Stimulated activated CD4-positive, alpha-beta T cell treated with anti-CD3 and anti-CD28 coated beads, Interleukin-4, amount 100 ng/mL, for 24 hours (primary cell): ENCODE measurements around the gene PNPLA2.

Experiments used
- DNase-seq: peaks from one replicate; pipeline ENCODE4 v3.0.0-alpha.2; 2020

PNPLA2 gene

GRCh38 chr11:819943-820649 lies 1.4 kb downstream of the PNPLA2 start:
- DNase-seq: peak; percentile 93

- DNase-seq: no peak
These were observed 2.2 kb downstream of the PNPLA2 start for GRCh38 chr11:820655-821511.

DNA sequence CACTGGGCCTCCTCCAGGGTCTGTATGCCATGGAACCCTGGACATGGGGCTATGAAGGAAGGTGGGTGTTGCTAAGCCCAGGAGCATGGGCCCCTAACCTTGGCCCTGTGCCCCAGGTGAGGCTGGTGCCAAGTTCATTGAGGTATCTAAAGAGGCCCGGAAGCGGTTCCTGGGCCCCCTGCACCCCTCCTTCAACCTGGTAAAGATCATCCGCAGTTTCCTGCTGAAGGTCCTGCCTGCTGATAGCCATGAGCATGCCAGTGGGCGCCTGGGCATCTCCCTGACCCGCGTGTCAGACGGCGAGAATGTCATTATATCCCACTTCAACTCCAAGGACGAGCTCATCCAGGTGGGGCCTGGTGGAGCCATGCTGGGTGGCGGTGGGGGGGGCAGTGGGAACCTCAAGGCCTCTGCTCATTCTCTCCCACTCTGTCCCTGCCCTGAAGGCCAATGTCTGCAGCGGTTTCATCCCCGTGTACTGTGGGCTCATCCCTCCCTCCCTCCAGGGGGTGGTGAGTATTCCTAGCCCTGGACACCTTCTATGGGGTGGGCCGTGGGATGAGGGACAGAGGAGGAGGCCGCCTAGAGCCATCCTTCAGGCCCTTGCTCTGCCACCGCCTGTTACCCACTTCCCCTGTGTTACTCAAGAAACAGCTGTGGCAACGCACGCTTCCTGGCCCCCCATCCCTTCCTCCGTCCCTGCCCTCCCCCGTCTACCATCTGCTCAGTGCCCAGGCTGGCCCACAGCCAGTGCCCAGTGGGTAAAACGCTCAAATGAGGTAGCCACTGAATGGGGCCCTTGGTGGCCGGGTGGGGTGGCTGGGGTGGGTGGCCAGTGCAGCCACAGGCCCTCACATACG lies 3.0 kb downstream of the PNPLA2 start:
- DNase-seq: no peak

DNA sequence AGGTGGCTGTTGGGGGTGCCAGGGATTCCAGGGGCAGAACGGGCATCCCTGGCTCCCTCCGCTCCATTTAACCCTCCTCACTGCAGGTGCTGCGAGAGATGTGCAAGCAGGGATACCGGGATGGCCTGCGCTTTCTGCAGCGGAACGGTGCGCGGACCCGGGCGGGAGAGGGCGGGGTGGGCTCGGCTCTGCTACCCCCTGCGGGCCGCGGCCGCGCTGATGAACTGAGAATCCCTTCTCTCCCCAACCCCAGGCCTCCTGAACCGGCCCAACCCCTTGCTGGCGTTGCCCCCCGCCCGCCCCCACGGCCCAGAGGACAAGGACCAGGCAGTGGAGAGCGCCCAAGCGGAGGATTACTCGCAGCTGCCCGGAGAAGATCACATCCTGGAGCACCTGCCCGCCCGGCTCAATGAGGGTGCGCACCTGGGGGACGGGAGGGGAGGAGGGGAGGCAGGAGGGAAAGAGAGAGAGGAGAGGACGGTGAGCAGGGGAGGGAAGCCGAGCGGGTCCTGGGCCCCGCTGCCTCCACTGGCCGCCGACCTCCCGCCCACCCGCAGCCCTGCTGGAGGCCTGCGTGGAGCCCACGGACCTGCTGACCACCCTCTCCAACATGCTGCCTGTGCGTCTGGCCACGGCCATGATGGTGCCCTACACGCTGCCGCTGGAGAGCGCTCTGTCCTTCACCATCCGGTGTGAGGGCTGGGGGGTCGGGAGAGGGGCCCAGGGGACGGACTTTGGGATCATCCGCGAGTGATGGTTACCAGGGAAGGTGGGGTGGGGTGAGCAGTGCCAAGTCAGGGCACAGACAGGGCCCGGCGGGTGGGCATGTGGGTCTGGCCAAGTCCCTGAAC lies 5.0 kb downstream of the PNPLA2 start:
- no peak for DNase-seq

GRCh38 chr11:824292-824880 lies 5.7 kb downstream of the PNPLA2 start:
- DNase-seq: no peak

- no peak for DNase-seq
These were observed 6.2 kb downstream of the PNPLA2 start for GRCh38 chr11:824942-825341.

- DNase-seq: no peak
These were observed 6.9 kb downstream of the PNPLA2 start for GRCh38 chr11:825366-826226.

GRCh38 chr11:826227-826621 lies 7.5 kb downstream of the PNPLA2 start:
- DNase-seq: no peak

DNA sequence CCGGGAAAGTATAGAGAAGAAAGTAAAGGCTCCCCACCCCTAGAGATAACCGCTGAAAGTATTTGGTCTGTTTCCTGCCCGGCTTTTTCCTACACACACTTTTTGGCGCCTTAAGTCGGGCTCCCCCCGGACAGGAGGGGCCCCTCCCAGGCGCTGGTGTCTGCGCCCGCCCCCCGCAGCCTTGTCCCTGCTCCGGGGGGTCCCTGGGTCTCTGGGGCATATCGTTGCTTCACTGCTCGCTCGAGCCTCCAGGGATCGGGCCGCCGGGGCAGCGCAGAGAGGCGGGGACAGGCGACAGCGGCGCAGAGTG lies 8.1 kb downstream of the PNPLA2 start:
- DNase-seq: no peak

- DNase-seq: no peak
These were observed 8.6 kb downstream of the PNPLA2 start for GRCh38 chr11:827146-827896.

- DNase-seq: no peak
These were observed 9.1 kb downstream of the PNPLA2 start, which contains the start of gene CRACR2B for GRCh38 chr11:827897-828192. CRACR2B (plus strand) TSS chr11:827919; CDS start chr11:828608, 689 bp downstream.

DNA sequence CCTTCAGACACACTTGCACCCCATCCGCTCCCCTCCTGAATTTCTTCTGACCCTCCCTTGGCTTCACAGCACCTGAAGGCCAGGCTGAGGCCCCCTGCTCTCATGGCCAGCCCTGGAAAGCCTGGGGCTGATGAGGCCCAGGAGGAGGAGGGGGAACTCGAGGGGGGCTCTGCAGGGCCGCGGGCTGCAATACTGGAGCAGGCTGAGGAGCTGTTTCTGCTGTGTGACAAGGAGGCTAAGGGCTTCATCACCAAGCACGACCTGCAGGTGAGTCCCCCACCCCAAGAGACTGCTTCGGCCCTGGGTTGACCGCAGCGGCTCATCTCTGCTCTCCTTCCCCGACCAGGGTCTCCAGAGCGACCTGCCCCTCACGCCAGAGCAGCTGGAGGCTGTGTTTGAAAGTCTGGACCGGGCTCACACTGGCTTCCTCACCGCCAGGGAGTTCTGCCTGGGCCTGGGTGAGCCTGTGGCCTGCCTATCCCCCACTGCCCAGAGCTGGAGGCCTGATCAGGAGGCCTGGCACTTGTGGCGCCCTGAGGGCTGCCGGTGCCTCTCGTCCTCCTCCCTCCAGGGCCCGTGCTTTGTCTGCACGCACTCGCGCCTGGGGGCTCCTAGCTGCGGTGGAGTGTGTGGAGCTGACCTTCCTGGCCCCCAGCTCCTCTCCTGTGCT lies 9.9 kb downstream of the PNPLA2 start:
- no peak for DNase-seq

DNA sequence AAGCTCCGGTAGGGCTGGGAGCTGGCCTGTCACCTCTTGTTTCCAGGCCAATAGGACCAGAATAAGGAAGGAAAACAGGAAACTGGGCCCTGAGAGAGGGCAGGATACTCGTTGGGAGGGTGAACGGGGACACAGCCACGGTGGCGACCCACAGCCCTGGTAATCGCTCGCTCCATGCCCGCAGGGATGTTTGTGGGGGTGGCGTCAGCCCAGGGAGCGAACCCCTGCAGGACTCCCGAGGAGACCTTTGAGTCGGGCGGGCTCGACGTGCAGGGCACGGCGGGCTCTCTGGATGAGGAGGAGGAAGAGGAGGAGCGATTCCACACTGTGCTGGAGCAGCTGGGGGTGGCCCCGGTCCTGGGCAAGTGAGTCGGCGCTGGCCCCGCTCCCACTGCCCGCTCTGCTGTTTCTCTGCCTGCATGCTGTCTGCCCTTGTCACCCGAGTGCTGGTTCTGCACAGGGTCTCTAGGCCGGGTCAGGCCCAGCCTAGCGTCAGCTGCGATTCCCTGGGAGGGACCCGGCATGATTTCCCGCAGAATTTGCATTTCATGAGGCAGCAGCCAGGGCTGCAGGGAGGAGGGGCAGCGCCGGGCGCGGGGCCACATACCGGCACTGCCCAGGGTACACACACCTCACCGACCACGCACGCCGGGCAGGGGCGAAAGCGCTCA lies 10.6 kb downstream of the PNPLA2 start:
- no peak for DNase-seq

GRCh38 chr11:829847-830294 lies 11.2 kb downstream of the PNPLA2 start:
- no peak for DNase-seq

DNA sequence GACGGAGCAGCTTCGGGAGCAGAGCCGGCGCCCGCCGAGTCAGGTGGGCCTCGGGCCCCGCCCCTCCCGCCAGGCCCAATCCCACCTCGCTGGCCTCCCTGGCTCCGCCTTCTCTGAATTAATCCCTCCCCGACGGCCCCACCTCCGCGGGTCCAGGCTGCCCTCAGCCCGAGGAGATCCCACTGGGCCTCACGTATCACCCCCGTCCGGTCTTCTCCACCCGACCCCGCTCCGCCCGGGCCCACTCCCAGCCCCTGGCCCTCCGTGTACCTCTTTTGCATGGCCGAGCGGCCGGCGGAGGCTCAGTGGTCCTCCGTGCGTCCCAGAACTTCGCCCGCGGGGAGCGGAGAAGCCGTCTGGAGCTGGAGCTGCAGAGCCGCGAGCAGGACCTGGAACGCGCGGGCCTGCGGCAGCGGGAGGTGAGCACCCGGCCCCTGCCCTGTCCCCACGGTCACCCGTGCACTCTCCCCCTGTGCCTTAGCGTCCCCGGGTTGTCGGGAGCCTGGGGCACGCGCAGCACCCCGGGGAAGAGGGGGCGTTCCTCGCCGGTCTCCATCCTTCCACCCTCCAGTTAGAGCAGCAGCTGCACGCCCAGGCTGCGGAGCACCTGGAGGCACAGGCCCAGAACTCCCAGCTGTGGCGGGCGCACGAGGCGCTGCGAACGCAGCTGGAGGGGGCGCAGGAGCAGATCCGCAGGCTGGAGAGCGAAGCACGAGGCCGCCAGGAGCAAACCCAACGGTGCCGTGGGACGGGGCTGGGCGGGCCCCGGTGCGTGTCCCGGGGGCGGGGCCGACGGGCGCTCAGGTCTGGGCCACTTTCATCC lies 11.8 kb downstream of the PNPLA2 start:
- DNase-seq: peak; percentile 52

GRCh38 chr11:831118-831864 lies 12.6 kb downstream of the PNPLA2 start:
- no peak for DNase-seq

DNA sequence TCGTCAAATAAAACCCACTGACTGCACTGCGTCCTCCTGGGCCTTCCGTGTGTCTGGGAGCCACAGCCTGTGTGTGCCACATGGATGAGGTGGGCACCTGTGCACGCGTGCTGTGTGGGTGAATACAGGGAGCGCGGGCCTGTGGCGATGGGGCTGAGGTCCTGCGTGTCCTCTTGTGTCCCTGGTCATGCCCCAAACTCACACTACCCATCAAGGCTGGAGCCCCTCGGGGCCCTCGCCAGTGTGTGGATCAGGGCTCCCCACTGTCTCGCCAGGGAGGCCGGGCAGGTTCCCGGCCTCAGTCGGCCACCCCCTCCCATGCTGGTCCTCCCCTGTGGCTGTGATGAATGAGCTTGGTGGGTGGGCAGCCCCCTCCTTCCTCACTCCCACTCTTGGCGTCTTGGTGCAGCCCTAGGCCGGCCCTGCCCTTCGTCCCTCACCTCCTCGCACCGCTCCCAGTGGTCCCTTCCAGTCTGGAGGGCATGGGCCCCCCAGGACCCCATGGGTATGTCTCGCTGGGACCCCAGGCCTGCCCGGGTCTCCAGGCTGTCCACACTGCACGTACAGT lies 13.3 kb downstream of the PNPLA2 start:
- no peak for DNase-seq
